HG03060 (cell line): ENCODE results near the gene CATSPERD.
A peak's percentile ranks its signal among the peaks of the same experiment; 100 is the strongest.

ENCODE experiments used
- ATAC-seq: cut with Tn5 transposase; IDR thresholded peaks from one replicate; pipeline ENCODE4 v1.9.1; 2021; ENCODE audit warnings: low read depth, moderate number of reproducible peaks; ENCODE audit not compliant: unreplicated experiment

CATSPERD gene

DNA sequence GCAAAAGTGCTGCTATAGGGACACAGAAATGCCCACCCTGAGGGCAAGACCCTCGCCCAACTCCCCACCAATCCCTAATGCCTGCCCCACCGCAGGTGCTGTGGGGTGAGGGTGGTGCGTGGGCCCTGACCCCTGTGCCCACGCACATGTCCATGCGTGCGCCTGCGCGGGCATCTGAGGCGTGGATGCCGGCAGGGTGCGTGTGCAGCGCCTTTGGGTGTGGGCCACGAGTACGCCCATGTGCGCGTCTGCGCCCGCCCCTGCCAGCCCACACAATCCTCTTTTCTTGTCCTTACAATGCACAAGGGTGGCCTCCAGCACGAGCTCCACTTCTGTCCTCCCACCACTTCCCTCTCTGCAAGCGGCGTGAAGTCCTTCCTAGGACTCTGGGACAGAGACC, 104.7 kb downstream of the CATSPERD start:
- no peak for ATAC-seq

DNA sequence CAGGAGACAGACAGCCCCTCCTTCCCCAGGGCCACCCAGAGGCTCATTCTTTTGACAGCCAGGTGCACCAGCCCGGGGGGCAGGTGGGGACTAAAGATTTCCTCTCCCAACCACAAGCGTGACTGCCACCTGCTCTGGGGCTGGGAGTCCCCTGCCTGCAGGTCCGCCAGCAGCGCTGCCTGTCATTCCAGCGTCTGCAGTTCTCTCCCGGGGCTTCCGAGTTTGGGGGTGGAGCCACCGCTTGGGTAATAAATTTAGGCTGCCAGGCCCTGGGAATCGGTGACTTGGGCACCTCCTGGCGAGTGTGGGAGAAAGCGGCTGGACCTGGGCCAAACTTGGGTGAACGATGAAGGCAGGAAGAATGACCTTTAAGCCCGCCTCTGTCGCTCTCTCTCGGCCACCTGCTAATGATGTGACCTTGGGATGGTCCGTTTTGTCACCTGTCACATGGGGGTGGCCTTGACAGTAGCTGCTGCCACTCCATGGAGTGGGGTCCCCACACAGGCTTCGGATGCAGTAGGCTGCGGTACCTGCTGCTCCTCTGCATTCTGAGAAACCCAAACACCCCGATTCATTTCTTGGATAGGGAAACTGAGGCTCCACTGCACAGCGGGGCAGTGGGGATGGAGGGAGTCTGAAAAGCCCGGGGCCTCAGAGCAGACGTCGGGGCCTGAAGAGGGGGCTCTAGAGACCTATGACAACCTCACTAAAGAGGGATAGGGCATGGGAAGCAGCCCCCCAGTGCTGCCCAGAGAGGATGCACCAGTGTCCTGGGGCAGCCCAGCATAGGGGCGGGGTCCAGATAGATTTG, 106.3 kb downstream of the CATSPERD start:
- ATAC-seq: no peak

DNA sequence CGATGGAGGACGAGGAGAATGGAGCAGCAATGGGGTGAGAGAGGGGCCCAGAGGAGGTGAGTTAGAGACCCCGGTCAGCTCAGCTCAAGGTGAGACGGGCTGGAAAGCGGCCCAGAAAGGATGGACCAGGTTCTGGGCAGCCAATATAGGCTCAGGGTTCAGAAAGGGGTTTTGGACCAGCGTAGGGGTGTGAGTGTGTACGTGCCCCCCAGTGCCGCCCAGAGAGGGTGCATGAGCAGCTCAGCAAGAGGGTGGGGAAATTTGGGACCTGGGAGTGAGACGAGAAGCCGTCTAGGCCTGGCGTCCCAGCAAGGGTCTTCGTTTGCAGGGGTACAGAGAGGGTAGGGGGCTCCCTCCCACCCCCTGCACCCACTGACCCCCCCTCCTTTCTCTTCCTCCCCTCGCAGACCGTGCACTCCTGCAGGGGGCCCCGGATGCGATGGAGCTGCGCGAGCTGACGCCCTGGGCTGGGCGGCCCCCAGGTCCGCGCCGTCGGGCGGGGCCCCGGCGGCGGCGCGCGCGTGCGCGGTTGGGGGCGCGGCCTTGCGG, 107.0 kb downstream of the CATSPERD start:
- no peak for ATAC-seq

DNA sequence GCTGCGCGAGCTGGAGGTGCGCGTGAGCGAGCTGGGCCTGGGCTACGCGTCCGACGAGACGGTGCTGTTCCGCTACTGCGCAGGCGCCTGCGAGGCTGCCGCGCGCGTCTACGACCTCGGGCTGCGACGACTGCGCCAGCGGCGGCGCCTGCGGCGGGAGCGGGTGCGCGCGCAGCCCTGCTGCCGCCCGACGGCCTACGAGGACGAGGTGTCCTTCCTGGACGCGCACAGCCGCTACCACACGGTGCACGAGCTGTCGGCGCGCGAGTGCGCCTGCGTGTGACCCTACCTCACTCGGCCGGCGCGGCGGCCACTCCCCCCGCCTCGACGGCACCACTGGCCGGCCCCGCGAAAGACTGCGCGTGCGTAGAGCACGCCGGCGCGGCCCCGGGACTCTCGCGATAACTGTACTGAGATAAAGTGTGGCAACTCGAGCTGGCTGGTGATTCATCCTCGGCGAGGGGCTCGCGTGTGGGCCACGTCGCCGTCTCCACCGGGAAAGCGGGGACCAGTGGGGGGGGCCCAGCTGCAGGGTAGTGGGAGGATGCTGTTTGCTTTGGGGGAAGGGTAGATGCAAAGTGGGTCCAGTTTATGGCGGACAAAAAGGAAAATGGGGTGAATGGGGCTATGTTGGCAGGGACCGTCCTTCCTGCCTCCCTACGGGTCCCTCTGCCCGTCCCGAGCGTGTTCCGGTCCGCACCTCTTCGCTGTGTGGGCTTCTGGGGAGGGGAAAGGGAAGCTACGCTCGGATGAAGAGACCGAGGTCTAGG, 107.6 kb downstream of the CATSPERD start:
- peak; percentile 58 for ATAC-seq
